ENCODE data around the gene VAV2.

VAV2 gene

GRCh38 chr9:133991964-133992779 is at the start of gene VAV2:
Gene VAV2 (minus strand): TSS chr9:133992324. CDS start chr9:133992278, 46 bp downstream.
- no peak for FAIRE-seq

GRCh38 chr9:134041649-134041962 is 49.5 kb upstream of the VAV2 start:
- no peak for FAIRE-seq

- no peak for FAIRE-seq
Measured at GRCh38 chr9:134040781-134041648, 48.9 kb upstream of the VAV2 start.

- no peak for FAIRE-seq
Measured at GRCh38 chr9:134040176-134040565, 48.0 kb upstream of the VAV2 start.

GRCh38 chr9:134039386-134040175 is 47.5 kb upstream of the VAV2 start:
- no peak for FAIRE-seq

- FAIRE-seq = peak; percentile 72
Measured at GRCh38 chr9:134037641-134038040, 45.5 kb upstream of the VAV2 start.

GRCh38 chr9:134036130-134036529 is 44.0 kb upstream of the VAV2 start:
- no peak for FAIRE-seq

- FAIRE-seq = no peak
Measured at GRCh38 chr9:134035041-134036039, 43.2 kb upstream of the VAV2 start.

GRCh38 chr9:134034215-134035040 is 42.3 kb upstream of the VAV2 start:
- FAIRE-seq = no peak

GRCh38 chr9:134033516-134034214 is 41.5 kb upstream of the VAV2 start:
- no peak for FAIRE-seq

GRCh38 chr9:134032456-134033222 is 40.5 kb upstream of the VAV2 start:
- no peak for FAIRE-seq

GRCh38 chr9:134031783-134032182 is 39.7 kb upstream of the VAV2 start:
- FAIRE-seq = no peak

- no peak for FAIRE-seq
Measured at GRCh38 chr9:134030821-134031470, 38.8 kb upstream of the VAV2 start.

GRCh38 chr9:134029248-134030226 is 37.4 kb upstream of the VAV2 start:
- FAIRE-seq = no peak

- no peak for FAIRE-seq
Measured at GRCh38 chr9:134028575-134029247, 36.6 kb upstream of the VAV2 start.

- FAIRE-seq = no peak
Measured at GRCh38 chr9:134028076-134028475, 36.0 kb upstream of the VAV2 start.

GRCh38 chr9:134027561-134027960 is 35.4 kb upstream of the VAV2 start:
- no peak for FAIRE-seq
